Dendritic cell treated with granulocyte-macrophage colony-stimulating factor and Interleukin-4, amounts not matched to agents 40 ng/mL and 50 ng/mL, for 4 days (primary cell): Measurements from ENCODE around the gene VPS37D.

ENCODE experiments used
- H3K27ac Mint-ChIP-seq: one replicate; pipeline ENCODE4 v1.8.0; 2022; ENCODE audit warnings: mild to moderate bottlenecking, mixed read lengths
- H3K27me3 Mint-ChIP-seq: one replicate; pipeline ENCODE4 v1.8.0; 2022; ENCODE audit warnings: mild to moderate bottlenecking, mixed read lengths
- H3K36me3 Mint-ChIP-seq: one replicate; pipeline ENCODE4 v1.8.0; 2022; ENCODE audit warnings: low read depth, mixed read lengths
- H3K4me1 Mint-ChIP-seq: one replicate; pipeline ENCODE4 v1.8.0; 2022; ENCODE audit warnings: low read depth, mixed read lengths
- H3K4me3 Mint-ChIP-seq: one replicate; pipeline ENCODE4 v1.8.0; 2022; ENCODE audit warnings: mild to moderate bottlenecking, moderate library complexity, mixed read lengths
- H3K9me3 Mint-ChIP-seq: one replicate; pipeline ENCODE4 v1.8.0; 2022; ENCODE audit warnings: mixed read lengths
- intact Hi-C: fragments of 100-400 bp; cut with micrococcal nuclease; formaldehyde crosslinking; loops from one replicate; pipeline ENCODE4 v1.15.0; 2022

VPS37D gene

DNA sequence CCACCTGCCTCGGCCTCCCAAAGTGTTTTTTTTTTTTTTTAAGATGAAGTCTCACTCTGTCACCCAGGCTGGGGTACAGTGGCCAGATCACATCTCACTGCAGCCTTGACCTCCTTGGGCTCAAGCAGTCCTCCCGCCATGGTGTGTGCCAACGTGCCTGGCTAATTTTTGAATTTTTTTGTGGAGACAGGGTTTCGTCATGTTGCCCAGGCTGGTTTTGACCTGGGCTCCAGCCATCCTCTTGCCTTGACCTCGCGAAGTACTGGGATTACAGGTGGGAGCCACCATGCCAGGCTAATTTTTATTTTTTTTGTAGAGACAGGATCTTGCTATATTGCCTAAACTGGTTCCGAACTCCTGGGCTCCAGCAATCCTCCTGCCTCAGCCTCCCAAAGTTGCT, 34.3 kb upstream of the VPS37D start:
- Mint-ChIP-seq H3K36me3 (no peaks in the 10 kb centered on the region), H3K9me3 (no peaks in the 10 kb centered on the region), H3K27me3 (peaks cover 54% of the 10 kb centered on the region), H3K4me3 (no peak overlapping the region), H3K4me1 (peaks cover 32% of the 10 kb centered on the region), H3K27ac (no peak overlapping the region)
- intact Hi-C loops: no loop called here

DNA sequence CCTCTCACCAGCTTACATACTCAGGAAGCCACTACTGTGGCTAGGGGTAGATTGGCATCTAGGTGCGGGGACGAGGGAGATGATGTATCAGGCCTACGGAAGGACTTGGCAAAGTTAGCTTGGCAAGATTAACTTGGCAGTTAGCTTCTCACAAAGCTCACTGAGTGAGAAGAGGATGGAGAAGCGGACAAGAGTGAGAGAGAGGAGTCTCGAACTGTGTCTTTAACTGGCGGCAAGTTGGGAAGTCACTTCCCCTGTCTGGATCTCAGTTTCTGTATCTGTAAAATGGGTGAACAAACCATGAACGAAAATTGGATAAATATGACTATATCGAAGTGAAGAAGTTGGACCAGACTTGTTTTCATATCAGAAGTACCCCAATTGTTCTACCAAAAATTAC, 33.8 kb upstream of the VPS37D start:
- Mint-ChIP-seq H3K27me3 (peaks cover 49% of the 10 kb centered on the region), H3K27ac (no peak overlapping the region), H3K36me3 (no peaks in the 10 kb centered on the region), H3K9me3 (no peaks in the 10 kb centered on the region), H3K4me1 (peaks cover 36% of the 10 kb centered on the region), H3K4me3 (no peak overlapping the region)
- intact Hi-C loops: no loop called here

DNA sequence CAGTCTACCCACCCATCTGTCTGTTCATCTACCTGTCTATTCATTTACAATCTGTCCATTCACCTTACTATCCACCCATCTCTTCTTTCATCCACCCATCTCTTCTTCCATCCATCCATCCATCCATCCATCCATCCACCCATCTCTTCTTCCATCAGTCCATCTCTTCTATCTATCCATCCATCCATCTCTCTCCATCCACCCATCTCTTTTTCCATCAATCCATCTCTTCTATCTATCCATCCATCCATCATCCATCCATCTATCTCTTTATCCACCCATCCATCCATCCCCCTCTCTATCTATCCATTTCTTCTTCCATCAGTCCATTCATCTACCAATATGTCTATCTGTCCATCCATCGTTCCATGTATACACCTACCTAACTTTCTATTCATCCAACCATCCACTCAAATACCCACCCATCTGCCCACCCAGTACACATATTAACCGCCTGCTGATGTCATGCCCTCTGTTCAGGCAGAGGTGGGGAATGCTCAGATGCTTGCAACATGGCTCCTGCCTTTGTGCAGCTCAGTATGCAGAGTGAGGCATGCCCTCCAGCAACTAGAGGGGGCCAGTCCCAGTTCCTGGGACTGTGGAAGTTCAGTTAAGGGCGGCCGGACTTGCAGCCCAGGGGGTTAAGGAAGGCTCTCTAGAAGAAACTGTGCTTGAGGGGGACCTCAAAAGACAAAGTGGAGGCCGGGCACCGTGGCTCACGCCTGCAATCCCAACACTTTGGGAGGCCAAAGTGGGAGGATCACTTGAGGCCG, 32.0 kb upstream of the VPS37D start:
- H3K36me3 Mint-ChIP-seq: no peaks in the 10 kb centered on the region
- H3K4me3 Mint-ChIP-seq: no peak overlapping the region
- peaks cover 43% of the 10 kb centered on the region for H3K27me3 Mint-ChIP-seq
- peaks cover 38% of the 10 kb centered on the region for H3K4me1 Mint-ChIP-seq
- H3K9me3 Mint-ChIP-seq: no peaks in the 10 kb centered on the region
- intact Hi-C loops: no loop called here
- peak overlapping the region; percentile 71 for H3K27ac Mint-ChIP-seq

DNA sequence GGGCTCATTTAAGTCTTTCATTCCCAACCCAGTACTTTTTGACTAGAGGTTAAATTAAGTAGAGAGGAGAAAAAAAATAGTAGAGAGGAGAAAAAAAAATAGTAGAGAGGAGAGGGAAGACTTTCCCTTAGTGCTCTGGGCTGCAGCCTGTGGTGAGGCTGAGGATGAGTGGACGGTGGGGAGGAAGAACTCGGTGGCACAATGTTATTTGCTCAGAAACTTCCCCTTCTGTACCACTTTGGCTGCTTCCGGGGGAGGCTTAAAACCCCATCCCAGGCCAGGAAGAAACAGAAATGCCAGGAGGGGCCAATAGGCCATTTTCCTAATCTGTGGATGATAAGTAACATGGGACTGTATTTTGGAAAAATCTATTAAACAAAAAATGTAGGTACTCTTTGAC, 28.7 kb upstream of the VPS37D start:
- Mint-ChIP-seq H3K36me3 (no peaks in the 10 kb centered on the region), H3K27ac (no peak overlapping the region), H3K4me3 (no peak overlapping the region), H3K4me1 (peaks cover 33% of the 10 kb centered on the region), H3K27me3 (peaks cover 29% of the 10 kb centered on the region), H3K9me3 (no peaks in the 10 kb centered on the region)
- intact Hi-C loops: no loop called here

GRCh38 chr7:73642834-73643233, 24.8 kb upstream of the VPS37D start:
- intact Hi-C loops: no loop called here
- Mint-ChIP-seq H3K36me3 (no peaks in the 10 kb centered on the region), H3K27me3 (peaks cover 57% of the 10 kb centered on the region), H3K4me3 (no peak overlapping the region), H3K4me1 (peaks cover 21% of the 10 kb centered on the region), H3K27ac (no peak overlapping the region), H3K9me3 (no peaks in the 10 kb centered on the region)

DNA sequence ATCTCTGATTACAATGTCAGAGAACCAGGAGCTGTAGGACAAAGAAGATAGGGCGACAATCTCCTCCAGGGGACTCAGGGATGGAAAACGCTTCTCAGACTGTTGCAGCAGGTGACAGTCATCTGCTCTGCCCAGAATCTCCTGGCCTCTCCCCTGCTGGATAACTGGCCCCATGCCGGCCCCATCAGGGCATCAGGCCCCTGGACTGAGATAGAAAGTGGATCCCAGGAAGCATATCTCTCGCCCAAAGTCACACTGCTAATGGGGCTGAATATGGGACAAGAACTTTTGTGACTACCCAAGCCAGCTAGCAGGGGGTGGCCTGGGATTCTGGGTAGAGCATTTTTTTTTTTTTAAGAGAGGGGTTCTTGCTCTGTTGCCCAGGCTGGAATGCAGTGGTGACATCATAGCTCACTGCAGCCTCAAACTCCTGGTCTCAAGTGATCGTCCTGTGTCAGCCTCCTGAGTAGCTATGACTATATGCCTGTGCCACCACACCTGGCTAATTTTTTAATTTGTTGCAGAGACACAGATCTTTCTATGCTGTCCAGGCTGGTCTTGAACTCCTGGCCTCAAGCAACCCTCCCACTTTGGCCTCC, 22.8 kb upstream of the VPS37D start:
- Mint-ChIP-seq H3K27me3 (peaks cover 73% of the 10 kb centered on the region), H3K9me3 (no peaks in the 10 kb centered on the region), H3K27ac (no peak overlapping the region), H3K4me3 (no peak overlapping the region), H3K36me3 (no peaks in the 10 kb centered on the region), H3K4me1 (peaks cover 31% of the 10 kb centered on the region)
- intact Hi-C loops: no loop called here

GRCh38 chr7:73645643-73646174, 21.9 kb upstream of the VPS37D start:
- H3K4me3 Mint-ChIP-seq: no peak overlapping the region
- H3K27me3 Mint-ChIP-seq: peaks cover 78% of the 10 kb centered on the region
- H3K36me3 Mint-ChIP-seq: no peaks in the 10 kb centered on the region
- peaks cover 32% of the 10 kb centered on the region for H3K4me1 Mint-ChIP-seq
- intact Hi-C loops: no loop called here
- H3K27ac Mint-ChIP-seq: peak overlapping the region; percentile 57
- H3K9me3 Mint-ChIP-seq: no peaks in the 10 kb centered on the region

- Mint-ChIP-seq H3K9me3 (no peaks in the 10 kb centered on the region), H3K27ac (peak overlapping the region; percentile 57), H3K36me3 (no peaks in the 10 kb centered on the region), H3K4me1 (peaks cover 32% of the 10 kb centered on the region), H3K4me3 (no peak overlapping the region), H3K27me3 (peaks cover 85% of the 10 kb centered on the region)
- intact Hi-C loops: no loop called here
These were observed 20.6 kb upstream of the VPS37D start for GRCh38 chr7:73646785-73647724.

DNA sequence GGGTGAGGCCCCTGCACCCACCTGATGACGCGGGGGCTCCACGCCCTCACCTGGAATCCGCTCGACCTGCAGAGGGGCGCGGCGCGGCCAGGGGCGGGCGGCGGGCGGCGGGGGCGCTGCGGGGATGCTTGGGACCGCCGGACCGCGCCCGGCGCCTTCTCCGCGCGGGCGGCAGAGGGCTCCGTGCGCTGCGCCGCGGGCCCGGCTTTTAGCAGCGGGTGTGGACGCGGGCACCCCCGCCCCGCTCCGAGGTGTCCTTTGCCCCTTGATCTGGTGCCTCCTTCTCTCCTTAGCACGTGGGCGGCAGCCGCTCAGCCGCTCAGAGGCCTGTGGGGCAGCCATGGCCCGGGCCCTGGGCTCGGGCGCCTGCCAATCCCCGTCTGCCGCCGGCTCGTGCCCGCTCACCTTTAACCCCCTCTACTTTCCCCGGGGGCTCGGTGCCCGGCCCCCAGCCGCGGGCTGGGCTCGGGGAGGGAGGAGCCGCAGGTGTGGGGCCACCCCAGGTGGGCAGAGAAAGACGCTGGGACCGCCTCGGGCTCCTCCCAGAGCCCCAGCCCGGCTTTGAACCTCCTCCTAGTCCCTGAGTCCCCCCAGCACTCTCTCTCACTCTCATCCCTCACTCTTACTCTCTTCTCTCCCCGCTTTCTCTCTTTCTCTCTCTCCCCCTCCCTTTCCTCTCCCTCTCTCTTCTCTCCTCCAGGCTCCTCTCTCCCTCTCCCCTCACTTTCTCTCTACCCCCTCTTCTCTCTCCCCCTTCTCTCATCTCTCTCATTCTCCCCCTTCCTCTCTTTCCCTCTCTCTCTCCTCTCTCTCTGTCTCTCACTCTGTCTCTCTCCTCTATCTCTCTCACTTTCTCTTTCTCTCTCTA, 19.7 kb upstream of the VPS37D start:
- Mint-ChIP-seq H3K27ac (no peak overlapping the region), H3K27me3 (peaks cover 90% of the 10 kb centered on the region), H3K9me3 (no peaks in the 10 kb centered on the region), H3K4me3 (peak overlapping the region; percentile 0), H3K4me1 (peaks cover 32% of the 10 kb centered on the region), H3K36me3 (no peaks in the 10 kb centered on the region)
- intact Hi-C loops: no loop called here

GRCh38 chr7:73648593-73649332, 18.9 kb upstream of the VPS37D start:
- intact Hi-C loops: no loop called here
- H3K9me3 Mint-ChIP-seq: no peaks in the 10 kb centered on the region
- peak overlapping the region; percentile 0 for H3K4me3 Mint-ChIP-seq
- no peak overlapping the region for H3K27ac Mint-ChIP-seq
- no peaks in the 10 kb centered on the region for H3K36me3 Mint-ChIP-seq
- peaks cover 87% of the 10 kb centered on the region for H3K27me3 Mint-ChIP-seq
- H3K4me1 Mint-ChIP-seq: peaks cover 32% of the 10 kb centered on the region

DNA sequence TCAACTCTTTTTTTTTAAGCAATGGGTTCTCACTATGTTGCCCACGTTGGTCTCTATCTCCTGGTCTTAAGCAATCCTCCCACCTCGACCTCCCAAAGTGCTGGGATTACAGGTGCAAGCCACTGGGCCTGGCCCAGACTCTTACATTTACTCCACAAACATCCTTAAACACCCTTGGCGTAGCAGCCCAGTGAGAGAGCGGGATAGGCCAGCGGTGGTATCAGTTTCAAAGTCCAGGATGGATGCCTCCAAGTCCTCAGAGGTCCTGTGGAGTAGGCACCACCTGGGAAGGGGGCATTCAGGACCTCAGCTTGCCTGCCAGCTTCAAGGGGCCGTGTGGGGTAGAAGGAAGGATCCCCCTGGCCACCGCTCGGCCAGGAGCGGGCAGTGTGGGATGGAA, 18.1 kb upstream of the VPS37D start:
- Mint-ChIP-seq H3K4me1 (peaks cover 32% of the 10 kb centered on the region), H3K9me3 (no peaks in the 10 kb centered on the region), H3K27me3 (peaks cover 81% of the 10 kb centered on the region), H3K4me3 (no peak overlapping the region), H3K36me3 (no peaks in the 10 kb centered on the region), H3K27ac (no peak overlapping the region)
- intact Hi-C loops: no loop called here

DNA sequence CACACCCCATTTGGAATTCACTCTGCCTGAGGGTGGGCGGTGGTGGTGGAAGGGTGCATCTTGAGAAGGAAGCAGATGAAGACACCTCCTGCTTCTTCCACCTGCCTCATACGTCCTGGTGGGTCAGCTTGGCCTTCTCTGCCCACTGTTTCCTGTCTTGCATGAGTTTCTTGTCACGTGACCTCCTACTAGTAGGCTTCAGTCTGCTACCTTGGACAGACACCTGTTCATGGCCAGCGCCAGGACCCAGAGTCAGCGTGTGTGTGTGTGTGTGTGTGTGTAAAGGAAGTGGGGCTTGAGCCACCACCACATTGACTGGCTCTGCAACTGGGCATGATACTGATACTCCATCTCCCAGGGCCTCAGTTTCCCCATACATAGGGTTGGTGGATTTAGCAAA, 17.1 kb upstream of the VPS37D start:
- H3K27ac Mint-ChIP-seq: no peak overlapping the region
- no peak overlapping the region for H3K4me3 Mint-ChIP-seq
- intact Hi-C loops: no loop called here
- no peaks in the 10 kb centered on the region for H3K36me3 Mint-ChIP-seq
- H3K4me1 Mint-ChIP-seq: peaks cover 30% of the 10 kb centered on the region
- peaks cover 78% of the 10 kb centered on the region for H3K27me3 Mint-ChIP-seq
- H3K9me3 Mint-ChIP-seq: no peaks in the 10 kb centered on the region

DNA sequence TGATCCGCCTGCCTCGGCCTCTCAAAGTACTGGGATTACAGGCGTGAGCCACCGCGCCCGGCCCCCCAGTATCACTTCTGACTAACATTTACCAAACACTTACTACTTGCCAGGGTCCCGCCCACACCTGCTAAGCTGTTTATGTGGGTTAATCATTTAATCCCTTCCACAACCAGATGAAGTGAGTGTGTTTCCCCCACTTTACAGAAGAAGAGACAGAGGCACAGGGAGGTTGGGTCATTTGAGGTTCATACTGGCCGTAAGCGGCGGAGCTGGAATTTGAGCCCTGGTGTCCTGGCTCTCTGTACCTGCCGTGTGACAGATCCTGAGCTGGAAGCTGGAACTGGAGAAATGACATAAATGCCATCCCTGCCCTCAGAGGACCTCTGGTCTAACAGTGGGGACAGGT, 15.1 kb upstream of the VPS37D start:
- Mint-ChIP-seq H3K4me3 (no peak overlapping the region), H3K9me3 (no peaks in the 10 kb centered on the region), H3K27ac (no peak overlapping the region), H3K27me3 (peaks cover 67% of the 10 kb centered on the region), H3K4me1 (peaks cover 20% of the 10 kb centered on the region), H3K36me3 (no peaks in the 10 kb centered on the region)
- intact Hi-C loops: no loop called here
